ENCODE results near the gene SNTA1.
"Not testable (repeated sequence)": the region's sequence is repeated elsewhere in the genome, so short reads cannot be mapped to it uniquely, and the experiment has no call there.

SNTA1 gene

DNA sequence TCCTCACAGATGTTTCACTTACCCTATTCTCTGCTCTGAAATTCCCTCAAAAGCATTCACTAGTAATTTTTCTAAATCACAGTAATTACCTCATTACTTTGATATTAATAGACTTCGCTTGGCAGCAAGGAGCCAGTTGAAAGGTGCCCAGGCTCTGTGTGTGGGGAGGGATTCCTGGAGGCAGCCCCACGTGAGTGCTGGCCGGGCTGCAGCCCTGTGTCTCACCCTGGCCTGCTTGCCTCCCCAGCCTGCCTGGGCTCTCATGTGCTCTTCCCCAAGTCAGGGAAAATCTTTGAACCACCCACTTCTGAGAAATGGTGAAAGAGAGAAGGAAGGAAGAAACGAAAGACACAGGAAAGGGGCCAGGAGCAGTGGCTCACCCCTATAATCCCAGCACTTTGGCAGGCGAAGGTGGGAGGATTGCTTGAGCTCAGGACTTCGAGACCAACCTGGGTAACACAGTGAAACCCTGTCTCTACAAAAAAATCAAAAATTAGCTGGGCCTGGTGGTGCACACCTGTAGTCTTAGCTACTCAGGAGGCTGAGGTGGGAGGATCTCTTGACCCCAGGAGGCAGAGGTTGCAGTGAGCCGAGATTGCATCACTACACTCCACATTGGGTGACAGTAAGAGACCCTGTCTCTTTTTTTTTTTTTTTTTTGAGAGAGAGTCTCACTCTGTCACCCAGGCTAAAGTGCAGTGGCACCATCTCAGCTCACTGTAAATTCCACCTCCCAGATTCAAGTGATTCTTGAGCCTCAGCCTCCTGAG lies 20.0 kb upstream of the SNTA1 start:
- no peak overlapping the region for H3K4me3 ChIP-seq (ENCODE audit: low read length)
- H3K36me3 ChIP-seq (ENCODE audit: insufficient read depth, low read depth, low read length), result no peaks in the 10 kb centered on the region
- H3K9ac ChIP-seq (ENCODE audit: low read depth, low read length), result no peak overlapping the region
- no peak overlapping the region for H3K27ac ChIP-seq (ENCODE audit: low read length)
- H3K27me3 ChIP-seq (ENCODE audit: insufficient read depth, low read length), result peaks cover 18% of the 10 kb centered on the region; the same call in 1 of the 2 replicates
- H3K9me3 ChIP-seq (ENCODE audit: insufficient read depth, low read depth, low read length), result no peaks in the 10 kb centered on the region
- H3K4me1 ChIP-seq (ENCODE audit: insufficient read depth, low read length), result no peaks in the 10 kb centered on the region

DNA sequence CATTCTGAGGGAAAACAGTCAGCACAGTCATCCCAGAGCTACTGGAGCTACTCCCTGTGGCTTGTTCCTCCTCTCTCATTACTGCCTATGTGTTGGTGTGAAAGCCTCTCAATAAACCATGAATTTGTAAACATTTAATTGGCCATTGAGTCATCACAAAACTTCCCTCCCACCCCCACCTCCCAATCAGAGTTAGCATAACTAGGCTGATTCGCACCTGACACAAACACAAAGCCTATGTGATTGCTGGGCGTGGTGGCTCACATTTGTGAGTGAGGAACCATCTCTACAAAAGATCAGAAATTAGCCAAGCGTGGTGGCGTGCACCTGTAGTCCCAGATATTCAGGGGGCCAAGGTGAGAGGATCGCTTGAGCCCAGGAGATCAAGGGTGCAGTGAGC lies 17.1 kb upstream of the SNTA1 start:
- Histone ChIP-seq H3K9me3 (ENCODE audit: insufficient read depth, low read depth, low read length) (no peaks in the 10 kb centered on the region), H3K27ac (ENCODE audit: low read length) (no peak overlapping the region), H3K27me3 (ENCODE audit: insufficient read depth, low read length) (peaks cover 18% of the 10 kb centered on the region; the same call in 1 of the 2 replicates), H3K4me1 (ENCODE audit: insufficient read depth, low read length) (no peaks in the 10 kb centered on the region), H3K4me3 (ENCODE audit: low read length) (no peak overlapping the region), H3K9ac (ENCODE audit: low read depth, low read length) (no peak overlapping the region), H3K36me3 (ENCODE audit: insufficient read depth, low read depth, low read length) (no peaks in the 10 kb centered on the region)

DNA sequence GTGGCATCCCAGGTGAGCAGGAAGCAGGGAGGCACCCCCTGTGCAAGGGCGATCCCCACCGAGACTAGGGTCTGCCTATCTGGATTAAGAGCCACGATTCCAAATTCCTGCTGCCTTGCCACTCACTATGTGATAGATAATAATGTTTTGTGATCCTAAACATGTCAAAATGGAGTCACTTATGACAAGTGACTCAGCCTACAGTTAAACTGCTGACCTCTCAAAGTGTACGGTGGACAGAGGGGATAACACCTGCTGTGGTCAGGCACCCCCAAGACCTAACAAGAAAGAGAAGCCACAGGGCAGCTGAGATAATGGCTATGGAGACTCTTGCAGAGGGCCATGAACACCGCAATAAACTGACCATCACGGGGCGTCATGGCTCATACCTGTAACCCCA lies 16.0 kb upstream of the SNTA1 start:
- no peak overlapping the region for H3K4me3 ChIP-seq (ENCODE audit: low read length)
- no peak overlapping the region for H3K9ac ChIP-seq (ENCODE audit: low read depth, low read length)

DNA sequence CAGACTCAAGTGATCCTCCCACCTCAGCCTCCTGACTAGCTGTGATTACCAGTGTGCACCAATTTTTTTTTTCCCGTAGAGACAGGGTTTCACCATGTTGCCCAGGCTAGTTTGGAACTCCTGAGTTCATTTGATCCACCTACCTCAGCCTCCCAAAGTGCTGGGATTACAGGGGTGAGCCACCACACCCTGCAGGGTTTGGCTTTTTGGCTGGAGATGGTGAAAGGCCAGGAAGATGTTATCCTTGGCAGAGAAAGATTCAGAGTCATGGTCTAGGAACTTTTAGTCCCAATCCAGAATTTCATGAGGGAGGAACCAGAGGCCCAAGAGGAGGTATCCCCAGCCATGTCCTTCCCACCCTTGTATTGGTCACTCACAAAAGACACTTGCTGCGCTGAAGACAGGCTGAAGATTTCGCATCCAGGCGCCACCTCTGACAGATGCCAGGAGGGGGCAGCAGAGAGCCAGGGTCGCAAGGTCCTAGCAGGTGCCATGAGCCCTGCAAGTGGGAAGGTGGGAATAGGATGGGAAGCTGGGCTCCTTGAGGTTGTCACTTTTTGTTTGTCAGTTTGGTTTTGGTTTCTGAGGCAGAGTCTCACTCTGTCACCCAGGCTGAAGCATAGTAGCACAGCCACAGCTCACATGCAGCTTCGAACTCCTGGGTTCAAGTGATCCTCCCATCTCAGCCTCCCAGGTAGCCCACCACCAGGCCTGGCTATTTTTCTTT lies 13.5 kb upstream of the SNTA1 start:
- H3K9me3 ChIP-seq (ENCODE audit: insufficient read depth, low read depth, low read length); H3K27ac ChIP-seq (ENCODE audit: low read length); H3K4me3 ChIP-seq (ENCODE audit: low read length); H3K4me1 ChIP-seq (ENCODE audit: insufficient read depth, low read length); H3K27me3 ChIP-seq (ENCODE audit: insufficient read depth, low read length); H3K36me3 ChIP-seq (ENCODE audit: insufficient read depth, low read depth, low read length); H3K9ac ChIP-seq (ENCODE audit: low read depth, low read length): not testable (repeated sequence)

More for the DNA sequence above, 16.0 kb upstream of the SNTA1 start:
- no peaks in the 10 kb centered on the region for H3K9me3 ChIP-seq (ENCODE audit: insufficient read depth, low read depth, low read length)
- H3K27me3 ChIP-seq (ENCODE audit: insufficient read depth, low read length), result peaks cover 13% of the 10 kb centered on the region; the same call in 1 of the 2 replicates
- no peak overlapping the region for H3K27ac ChIP-seq (ENCODE audit: low read length)
- no peaks in the 10 kb centered on the region for H3K4me1 ChIP-seq (ENCODE audit: insufficient read depth, low read length)
- H3K36me3 ChIP-seq (ENCODE audit: insufficient read depth, low read depth, low read length), result no peaks in the 10 kb centered on the region

DNA sequence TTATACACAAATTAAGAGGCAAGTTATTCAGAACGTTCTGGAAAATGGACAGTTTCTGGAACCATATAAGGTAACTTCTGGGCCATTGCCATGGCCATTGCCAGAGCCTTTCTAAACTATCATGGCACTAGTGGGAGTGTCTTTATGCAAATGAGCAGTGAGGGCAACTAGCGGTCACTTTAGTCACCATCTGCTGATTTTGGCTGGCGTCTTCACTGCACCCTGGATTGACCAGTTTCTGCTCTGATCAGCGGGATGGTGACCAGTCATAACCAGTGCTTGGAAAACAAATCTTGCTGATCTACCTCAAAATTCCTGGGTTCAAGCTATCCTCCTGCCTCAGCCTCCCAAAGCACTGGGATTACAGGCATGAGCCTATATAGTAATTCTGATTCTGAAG lies 7.3 kb upstream of the SNTA1 start:
- Histone ChIP-seq H3K27ac (ENCODE audit: low read length) (no peak overlapping the region), H3K9me3 (ENCODE audit: insufficient read depth, low read depth, low read length) (no peaks in the 10 kb centered on the region), H3K4me1 (ENCODE audit: insufficient read depth, low read length) (no peaks in the 10 kb centered on the region; the same call in 1 of the 2 replicates), H3K9ac (ENCODE audit: low read depth, low read length) (no peak overlapping the region), H3K27me3 (ENCODE audit: insufficient read depth, low read length) (no peaks in the 10 kb centered on the region), H3K36me3 (ENCODE audit: insufficient read depth, low read depth, low read length) (no peaks in the 10 kb centered on the region), H3K4me3 (ENCODE audit: low read length) (no peak overlapping the region)

DNA sequence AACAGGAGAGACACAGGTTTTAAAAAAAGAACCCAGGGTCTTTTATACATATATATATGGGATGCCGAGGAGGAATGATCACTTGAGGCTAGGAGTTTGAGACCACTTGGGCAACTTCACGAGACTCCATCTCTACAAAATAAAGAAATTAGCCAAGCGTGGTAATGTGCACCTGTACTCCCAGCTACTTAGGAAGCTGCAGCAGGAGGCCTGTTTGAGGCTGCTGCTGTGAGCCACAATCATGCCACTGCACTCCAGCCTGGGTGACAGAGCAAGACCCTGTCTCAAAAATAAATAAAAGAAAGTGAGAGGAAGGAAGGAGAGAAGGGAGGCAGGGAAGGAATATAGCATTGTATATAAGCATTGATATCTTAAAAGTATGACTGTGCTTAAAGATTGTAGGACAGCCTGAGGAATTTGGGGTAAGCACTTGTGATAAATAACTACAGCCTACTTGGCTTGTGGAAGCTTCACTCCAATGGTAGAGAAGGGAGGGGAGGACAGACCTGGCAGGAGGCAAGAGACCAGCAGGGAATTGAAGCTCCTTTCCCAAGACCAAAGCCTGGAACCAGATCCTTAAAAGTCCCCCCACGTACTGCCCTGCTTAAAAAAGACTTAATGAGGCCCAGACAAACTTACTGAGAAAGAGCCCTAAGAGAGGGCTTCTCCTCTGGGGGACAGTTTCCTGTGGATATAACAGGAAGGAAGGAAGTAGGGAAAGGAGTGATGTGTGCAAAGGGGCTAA lies 2.5 kb upstream of the SNTA1 start:
- Histone ChIP-seq H3K27ac (ENCODE audit: low read length) (no peak overlapping the region), H3K4me1 (ENCODE audit: insufficient read depth, low read length) (peaks cover 4% of the 10 kb centered on the region; the same call in 1 of the 2 replicates)

DNA sequence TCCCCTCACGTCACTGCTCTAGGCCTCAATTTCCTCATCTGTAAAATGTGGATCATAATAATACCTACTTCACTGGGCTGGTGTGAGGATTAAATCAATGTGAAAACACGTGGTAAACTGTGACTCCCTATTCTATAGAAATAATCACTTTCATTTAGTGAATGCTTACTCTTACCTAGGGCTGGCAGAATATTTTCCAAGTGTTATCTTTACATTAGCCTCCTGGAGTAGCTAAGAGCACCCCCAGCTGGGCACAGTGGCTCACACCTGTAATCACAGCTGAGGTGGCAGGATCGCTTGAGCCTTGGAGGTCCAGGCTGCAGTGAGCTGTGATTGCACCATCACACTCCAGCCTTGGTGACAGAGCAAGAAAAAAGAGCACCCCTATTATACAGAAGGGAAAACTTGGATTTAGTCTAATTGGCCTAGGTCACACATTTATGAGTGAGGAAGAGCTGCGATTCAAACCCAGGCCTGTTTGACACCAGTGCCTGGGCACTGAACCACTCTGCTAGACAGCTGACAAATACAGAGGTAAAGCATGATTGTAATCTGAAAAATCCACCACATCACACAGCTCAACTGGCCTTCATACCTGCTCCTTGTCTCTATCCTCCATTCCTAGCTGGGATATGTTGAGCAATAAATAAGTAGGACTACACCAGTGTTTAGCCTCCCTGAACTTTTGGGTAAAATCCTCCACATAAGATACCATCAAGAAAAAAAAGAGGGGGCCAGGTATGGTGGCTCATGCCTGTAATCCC lies 1.4 kb upstream of the SNTA1 start:
- H3K9ac ChIP-seq (ENCODE audit: low read depth, low read length), result no peak overlapping the region
- no peak overlapping the region for H3K27ac ChIP-seq (ENCODE audit: low read length)

More for the DNA sequence above, 2.5 kb upstream of the SNTA1 start:
- H3K9ac ChIP-seq (ENCODE audit: low read depth, low read length), result no peak overlapping the region
- H3K4me3 ChIP-seq (ENCODE audit: low read length), result no peak overlapping the region
- no peaks in the 10 kb centered on the region for H3K36me3 ChIP-seq (ENCODE audit: insufficient read depth, low read depth, low read length)
- peaks cover 28% of the 10 kb centered on the region for H3K27me3 ChIP-seq (ENCODE audit: insufficient read depth, low read length)
- no peaks in the 10 kb centered on the region for H3K9me3 ChIP-seq (ENCODE audit: insufficient read depth, low read depth, low read length)

GRCh38 chr20:33443006-33443511 lies 504 bp downstream of the SNTA1 start:
- H3K9ac ChIP-seq (ENCODE audit: low read depth, low read length), result no peak overlapping the region
- H3K36me3 ChIP-seq (ENCODE audit: insufficient read depth, low read depth, low read length), result no peaks in the 10 kb centered on the region
- no peaks in the 10 kb centered on the region for H3K9me3 ChIP-seq (ENCODE audit: insufficient read depth, low read depth, low read length)
- peaks cover 28% of the 10 kb centered on the region for H3K27me3 ChIP-seq (ENCODE audit: insufficient read depth, low read length)
- H3K27ac ChIP-seq (ENCODE audit: low read length), result no peak overlapping the region
- H3K4me1 ChIP-seq (ENCODE audit: insufficient read depth, low read length), result peaks cover 4% of the 10 kb centered on the region; the same call in 1 of the 2 replicates
- peak overlapping the region; percentile 62; the same call in 1 of the 2 replicates for H3K4me3 ChIP-seq (ENCODE audit: low read length)

More for the DNA sequence above, 1.4 kb upstream of the SNTA1 start:
- Histone ChIP-seq H3K27me3 (ENCODE audit: insufficient read depth, low read length) (peaks cover 28% of the 10 kb centered on the region), H3K4me1 (ENCODE audit: insufficient read depth, low read length) (peaks cover 4% of the 10 kb centered on the region; the same call in 1 of the 2 replicates), H3K4me3 (ENCODE audit: low read length) (peak overlapping the region; percentile 83; the same call in 1 of the 2 replicates), H3K9me3 (ENCODE audit: insufficient read depth, low read depth, low read length) (no peaks in the 10 kb centered on the region), H3K36me3 (ENCODE audit: insufficient read depth, low read depth, low read length) (no peaks in the 10 kb centered on the region)

DNA sequence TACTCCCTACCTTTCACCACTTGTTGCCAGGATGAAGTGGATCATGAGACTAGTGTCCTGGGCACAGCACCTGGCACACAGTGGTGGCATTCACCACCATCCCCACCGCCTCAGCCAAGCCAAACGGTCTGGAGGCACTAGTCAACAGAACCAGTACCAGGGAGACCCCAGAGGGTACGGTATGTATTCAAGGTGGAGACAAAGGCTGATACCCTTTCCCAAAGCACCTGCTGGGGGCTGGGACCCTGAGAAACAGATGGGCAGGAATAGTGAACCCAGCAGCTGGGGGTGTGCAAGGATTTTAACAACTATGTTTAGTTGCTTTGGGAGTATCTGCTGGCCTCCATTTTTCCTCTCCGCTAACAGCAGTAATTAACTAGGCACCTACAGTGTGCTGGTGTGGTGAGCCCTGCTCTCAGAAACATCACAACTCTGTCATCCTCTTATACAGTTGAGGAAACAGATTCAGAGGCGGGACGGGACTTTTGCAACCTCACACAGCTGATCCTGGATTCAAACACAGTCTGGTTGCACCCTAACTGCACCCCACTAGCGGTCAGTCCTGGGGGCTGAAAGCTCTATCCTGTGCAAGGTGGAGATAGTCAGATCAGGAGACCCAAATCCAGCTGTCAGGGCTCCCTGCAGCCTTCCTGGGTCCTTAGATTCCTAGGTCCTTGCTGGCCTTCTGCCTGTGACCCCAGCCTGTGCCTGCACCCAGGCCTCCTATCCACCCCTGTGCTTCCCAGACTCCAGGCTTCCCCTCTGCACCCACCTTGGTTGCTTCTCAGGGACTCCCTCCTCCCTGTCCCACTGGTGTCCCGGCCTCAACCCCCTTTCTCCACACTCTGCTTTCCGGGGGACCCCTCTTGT lies 1.2 kb downstream of the SNTA1 start:
- Histone ChIP-seq H3K9ac (ENCODE audit: low read depth, low read length) (no peak overlapping the region), H3K4me3 (ENCODE audit: low read length) (peak overlapping the region; percentile 62; the same call in 1 of the 2 replicates)

DNA sequence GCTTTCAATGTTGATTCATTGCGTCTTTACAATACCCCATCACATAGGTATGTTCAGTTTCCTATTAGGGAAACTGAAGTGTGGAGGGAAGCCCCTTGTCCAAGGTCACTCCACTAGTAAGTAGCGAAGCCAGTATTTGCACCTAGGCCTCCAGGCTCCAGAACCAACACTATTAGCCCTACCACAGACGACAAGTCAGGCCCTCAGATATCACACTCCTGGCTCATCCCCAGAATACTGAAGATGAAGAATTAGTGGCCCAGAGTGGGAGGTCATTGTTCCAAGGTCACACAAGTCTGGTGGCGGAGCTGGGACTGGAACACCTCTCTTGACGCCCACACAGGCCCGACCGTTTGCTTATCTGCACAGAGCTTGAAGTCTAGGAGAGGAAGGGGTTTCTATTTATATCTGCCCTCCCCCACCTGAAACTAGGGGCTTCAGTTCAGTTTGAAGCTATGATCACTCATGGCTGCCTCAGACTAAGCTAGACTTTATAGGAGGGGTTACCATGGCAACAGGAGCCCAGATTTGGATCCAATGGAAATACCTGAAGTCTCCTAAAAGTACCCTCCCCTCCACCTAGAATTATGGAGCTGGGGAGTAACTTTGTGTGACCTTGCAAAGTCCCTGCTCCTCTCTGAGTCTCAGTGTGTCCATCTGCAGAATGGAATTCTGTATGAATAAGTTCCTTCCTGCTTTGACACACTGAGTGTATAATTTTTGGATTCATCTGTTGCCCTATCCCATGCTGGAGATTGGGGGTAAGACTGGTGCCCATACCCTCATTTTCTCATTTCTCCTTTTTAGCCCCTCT lies 2.2 kb downstream of the SNTA1 start:
- H3K4me3 ChIP-seq (ENCODE audit: low read length), result no peak overlapping the region
- H3K27ac ChIP-seq (ENCODE audit: low read length), result no peak overlapping the region
- H3K4me1 ChIP-seq (ENCODE audit: insufficient read depth, low read length), result peaks cover 4% of the 10 kb centered on the region; the same call in 1 of the 2 replicates
- H3K9me3 ChIP-seq (ENCODE audit: insufficient read depth, low read depth, low read length), result no peaks in the 10 kb centered on the region
- no peak overlapping the region for H3K9ac ChIP-seq (ENCODE audit: low read depth, low read length)
- peaks cover 28% of the 10 kb centered on the region for H3K27me3 ChIP-seq (ENCODE audit: insufficient read depth, low read length)
- H3K36me3 ChIP-seq (ENCODE audit: insufficient read depth, low read depth, low read length), result no peaks in the 10 kb centered on the region

More for the DNA sequence above, 1.2 kb downstream of the SNTA1 start:
- Histone ChIP-seq H3K27ac (ENCODE audit: low read length) (no peak overlapping the region), H3K4me1 (ENCODE audit: insufficient read depth, low read length) (peaks cover 4% of the 10 kb centered on the region; the same call in 1 of the 2 replicates), H3K27me3 (ENCODE audit: insufficient read depth, low read length) (peaks cover 28% of the 10 kb centered on the region), H3K9me3 (ENCODE audit: insufficient read depth, low read depth, low read length) (no peaks in the 10 kb centered on the region), H3K36me3 (ENCODE audit: insufficient read depth, low read depth, low read length) (no peaks in the 10 kb centered on the region)
